D721Med (cell line): ENCODE data around the gene GLRX.

Experiments
- DNase-seq: peaks from one replicate; pipeline ENCODE4 v3.0.0; 2011; ENCODE audit warnings: low spot score; ENCODE audit not compliant: insufficient read length
- FAIRE-seq: peaks from 2 replicates; lab custom pipeline; 2011; peaks lifted over from hg19 to GRCh38; lab: Jason Lieb, UNC
- CTCF ChIP-seq: IDR thresholded peaks from 2 replicates; pipeline ENCODE4 v1.5.1; 2012; ENCODE audit warnings: mild to moderate bottlenecking, control low read depth; ENCODE audit not compliant: insufficient read depth; ENCODE audit errors: missing control alignments

The GLRX gene

DNA sequence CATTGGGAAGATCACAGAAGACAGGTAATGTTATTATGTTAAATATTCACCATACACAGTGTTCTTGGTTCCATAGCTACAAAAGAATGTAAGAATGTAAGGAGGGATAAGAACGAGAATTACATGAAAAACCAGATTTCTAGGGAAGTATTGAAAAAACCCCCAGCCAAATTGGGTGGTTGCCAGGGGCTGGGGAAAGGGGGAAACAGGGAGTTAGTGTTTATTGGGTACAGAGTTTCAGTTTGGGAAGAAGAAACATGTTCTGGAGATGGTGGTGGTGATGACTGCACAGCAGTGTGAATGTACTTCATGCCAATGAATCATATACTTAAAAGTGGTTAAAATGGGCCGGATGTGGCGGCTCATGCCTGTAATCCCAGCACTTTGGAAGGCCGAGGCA, 40.3 kb downstream of the GLRX start:
- no peak for TF ChIP-seq CTCF
- DNase-seq (no peak), FAIRE-seq (no peak)

GRCh38 chr5:95781101-95781583, 41.4 kb downstream of the GLRX start:
- no peak for FAIRE-seq
- peak; percentile 72 for TF ChIP-seq CTCF

DNA sequence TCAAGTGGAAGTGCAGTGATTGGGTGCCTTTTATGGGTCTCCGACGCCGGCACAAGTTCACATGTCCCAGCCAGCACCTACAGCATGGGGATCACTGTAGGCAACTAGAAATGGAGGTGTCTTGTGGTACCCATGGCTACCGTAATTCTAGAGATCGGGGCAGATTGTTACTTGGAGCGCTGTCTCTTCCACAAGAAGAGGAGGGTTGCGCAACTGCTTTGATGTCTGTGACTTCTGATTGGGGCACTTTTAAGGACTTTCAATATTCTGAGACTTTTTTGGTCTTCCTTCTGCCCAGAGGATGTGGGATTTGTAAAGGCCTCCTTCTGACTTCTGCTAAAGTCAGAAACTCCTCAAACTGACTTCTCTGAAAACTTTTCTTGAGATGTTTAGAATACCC, 41.9 kb downstream of the GLRX start:
- FAIRE-seq (no peak), DNase-seq (no peak)
- TF ChIP-seq CTCF = no peak

More at GRCh38 chr5:95781101-95781583, 41.4 kb downstream of the GLRX start:
- DNase-seq = no peak

- no peak for DNase-seq
- no peak for TF ChIP-seq CTCF
Observed at GRCh38 chr5:95779611-95780010, 42.9 kb downstream of the GLRX start.

GRCh38 chr5:95778713-95779436, 43.7 kb downstream of the GLRX start:
- no peak for FAIRE-seq
- TF ChIP-seq CTCF = no peak

More at GRCh38 chr5:95779611-95780010, 42.9 kb downstream of the GLRX start:
- FAIRE-seq = no peak

DNA sequence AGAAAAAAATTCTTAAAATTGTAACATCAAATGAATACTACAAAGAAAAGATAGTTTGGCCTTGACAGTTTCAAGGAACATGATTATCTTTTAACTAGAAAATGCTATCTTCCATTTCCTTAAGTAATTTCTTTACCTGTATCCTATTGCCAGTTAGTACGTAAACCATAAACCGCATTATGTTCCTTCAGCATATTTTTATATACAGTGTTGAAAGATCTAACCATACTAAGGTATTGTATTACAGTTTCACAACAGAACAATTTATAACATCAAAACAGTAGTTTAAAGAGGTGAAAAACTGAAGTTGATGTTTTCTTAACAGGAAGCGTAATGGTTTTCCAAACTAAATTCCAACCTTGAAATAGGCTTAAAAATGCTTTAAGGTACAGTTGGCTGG, 45.1 kb downstream of the GLRX start:
- DNase-seq (no peak), FAIRE-seq (no peak)
- TF ChIP-seq CTCF = no peak

More at GRCh38 chr5:95778713-95779436, 43.7 kb downstream of the GLRX start:
- no peak for DNase-seq
